GM19452 (cell line): ENCODE data around the gene CD247.

Experiments
- ATAC-seq: cut with Tn5 transposase; IDR thresholded peaks from one replicate; pipeline ENCODE4 v1.9.1; 2021; ENCODE audit not compliant: unreplicated experiment

The CD247 gene

DNA sequence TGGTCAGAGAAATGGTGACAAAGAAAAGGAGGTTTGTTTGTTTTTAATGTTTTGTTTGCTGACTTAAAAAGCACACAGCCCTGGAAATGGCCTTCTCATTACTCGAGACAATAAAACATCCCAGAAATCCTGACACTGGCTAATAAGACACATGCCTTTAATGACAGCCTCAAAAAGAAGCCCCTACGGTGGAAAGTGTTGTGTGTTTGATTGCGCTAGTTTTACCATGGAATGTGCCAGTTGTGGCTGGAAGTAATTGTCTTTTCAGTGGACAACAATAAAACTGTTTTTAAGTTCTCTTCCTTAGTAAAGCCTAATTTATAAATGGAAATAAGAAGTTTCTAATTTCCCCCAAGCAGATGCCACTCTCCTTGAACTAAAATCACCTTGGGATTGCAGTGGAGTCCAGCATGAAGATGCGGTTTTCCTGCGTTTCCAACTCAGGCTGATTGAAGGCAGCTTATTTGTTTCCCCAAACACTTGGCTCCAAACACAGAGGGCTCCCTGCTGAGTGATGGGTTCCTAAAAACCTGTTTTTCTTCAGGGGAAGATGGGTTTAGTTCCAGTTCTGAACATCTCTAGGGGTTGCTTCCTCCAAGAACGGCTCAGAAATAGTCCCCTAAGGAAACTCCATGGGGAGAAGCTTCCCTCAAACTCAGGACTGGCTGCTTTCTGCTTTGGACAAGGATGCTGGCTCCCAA, 54.3 kb downstream of the CD247 start:
- no peak for ATAC-seq

GRCh38 chr1:167463080-167463479, 55.2 kb downstream of the CD247 start:
- no peak for ATAC-seq

DNA sequence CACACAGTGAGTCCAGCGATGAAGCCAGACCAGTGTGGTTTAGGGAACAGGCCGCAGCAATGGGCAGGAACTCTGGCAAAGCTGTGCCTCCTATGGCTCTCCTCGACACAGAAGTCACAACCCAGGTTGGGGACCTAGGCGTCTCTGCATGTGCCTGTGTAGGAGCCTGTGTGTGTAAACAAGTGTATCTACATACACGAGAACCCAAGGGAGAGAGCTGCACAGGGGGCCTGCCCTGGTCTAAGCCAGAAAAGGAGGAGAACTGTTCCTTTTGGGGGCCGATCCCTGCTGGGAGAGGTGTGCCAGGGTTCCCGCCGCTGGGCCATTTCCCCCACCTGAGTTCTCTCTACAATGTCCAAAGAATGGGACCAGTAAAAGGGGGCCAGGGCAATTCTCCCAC, 56.0 kb downstream of the CD247 start:
- no peak for ATAC-seq

- ATAC-seq = no peak
Measured at GRCh38 chr1:167460836-167461235, 57.5 kb downstream of the CD247 start.

- no peak for ATAC-seq
Measured at GRCh38 chr1:167457936-167458584, 60.3 kb downstream of the CD247 start.

- ATAC-seq = no peak
Measured at GRCh38 chr1:167456926-167457325, 61.4 kb downstream of the CD247 start.

GRCh38 chr1:167456524-167456923, 61.8 kb downstream of the CD247 start:
- no peak for ATAC-seq

GRCh38 chr1:167455786-167456446, 62.4 kb downstream of the CD247 start:
- peak; percentile 39 for ATAC-seq

GRCh38 chr1:167454894-167455785, 63.2 kb downstream of the CD247 start:
- ATAC-seq = peak; percentile 67

- no peak for ATAC-seq
Measured at GRCh38 chr1:167454304-167454893, 63.9 kb downstream of the CD247 start.

DNA sequence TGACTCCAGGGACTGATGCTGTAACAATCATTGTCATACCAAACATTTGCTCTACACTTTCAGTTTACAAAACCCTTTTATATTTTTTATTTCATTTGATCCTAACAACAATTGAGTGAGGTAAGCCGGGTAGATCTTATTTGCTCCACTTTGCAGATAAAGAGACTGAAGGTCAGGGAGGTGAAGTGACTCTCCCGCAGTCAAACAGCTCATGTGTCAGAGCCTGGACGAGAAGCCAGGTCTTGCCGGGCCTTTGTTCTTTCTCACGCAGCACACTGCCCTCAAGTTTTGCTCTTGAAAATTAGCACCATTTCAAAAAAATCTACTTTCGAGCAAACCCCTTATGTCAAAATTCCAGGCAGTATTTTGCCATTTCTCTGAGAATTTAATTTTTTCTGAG, 65.2 kb downstream of the CD247 start:
- ATAC-seq = no peak

- no peak for ATAC-seq
Measured at GRCh38 chr1:167452483-167452882, 65.8 kb downstream of the CD247 start.

- no peak for ATAC-seq
Measured at GRCh38 chr1:167450843-167451242, 67.5 kb downstream of the CD247 start.

- peak; percentile 71 for ATAC-seq
Measured at GRCh38 chr1:167447521-167448136, 70.7 kb downstream of the CD247 start.

GRCh38 chr1:167446966-167447365, 71.4 kb downstream of the CD247 start:
- no peak for ATAC-seq

- no peak for ATAC-seq
Measured at GRCh38 chr1:167443757-167444156, 74.6 kb downstream of the CD247 start.

DNA sequence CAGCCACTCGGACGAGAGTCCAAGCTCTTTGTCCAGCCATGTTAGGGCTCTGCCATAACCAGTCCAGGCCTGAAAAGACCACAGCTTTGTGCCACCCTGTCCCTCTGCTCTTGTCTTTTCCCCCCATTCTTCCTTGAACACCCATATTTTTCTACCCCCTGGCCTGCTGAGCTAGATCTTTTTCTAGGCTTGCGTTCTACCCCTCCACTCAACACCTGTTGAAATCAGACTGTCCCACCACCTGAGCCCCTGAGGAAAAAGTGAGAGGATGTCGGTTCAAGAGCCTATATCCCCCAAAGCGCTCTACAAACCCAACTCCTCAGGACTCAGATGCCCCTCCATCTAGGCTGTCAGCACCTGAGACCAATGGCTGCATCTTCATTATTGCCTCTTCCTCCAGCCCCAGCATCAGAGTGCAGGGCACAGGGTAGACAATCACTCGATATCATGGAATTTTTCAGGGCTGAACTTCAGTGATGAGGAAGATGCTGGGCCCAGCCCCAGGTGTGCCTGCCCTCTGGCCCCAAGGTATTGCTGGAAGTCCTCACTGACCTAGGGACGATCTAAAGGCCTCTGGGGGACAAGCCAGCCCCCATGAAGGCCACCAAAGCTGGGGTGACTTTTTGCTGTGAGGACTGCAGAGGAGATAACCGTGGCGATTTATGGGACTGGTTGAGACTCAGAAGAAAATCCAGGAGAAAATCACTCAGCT, 75.3 kb downstream of the CD247 start:
- ATAC-seq = no peak

DNA sequence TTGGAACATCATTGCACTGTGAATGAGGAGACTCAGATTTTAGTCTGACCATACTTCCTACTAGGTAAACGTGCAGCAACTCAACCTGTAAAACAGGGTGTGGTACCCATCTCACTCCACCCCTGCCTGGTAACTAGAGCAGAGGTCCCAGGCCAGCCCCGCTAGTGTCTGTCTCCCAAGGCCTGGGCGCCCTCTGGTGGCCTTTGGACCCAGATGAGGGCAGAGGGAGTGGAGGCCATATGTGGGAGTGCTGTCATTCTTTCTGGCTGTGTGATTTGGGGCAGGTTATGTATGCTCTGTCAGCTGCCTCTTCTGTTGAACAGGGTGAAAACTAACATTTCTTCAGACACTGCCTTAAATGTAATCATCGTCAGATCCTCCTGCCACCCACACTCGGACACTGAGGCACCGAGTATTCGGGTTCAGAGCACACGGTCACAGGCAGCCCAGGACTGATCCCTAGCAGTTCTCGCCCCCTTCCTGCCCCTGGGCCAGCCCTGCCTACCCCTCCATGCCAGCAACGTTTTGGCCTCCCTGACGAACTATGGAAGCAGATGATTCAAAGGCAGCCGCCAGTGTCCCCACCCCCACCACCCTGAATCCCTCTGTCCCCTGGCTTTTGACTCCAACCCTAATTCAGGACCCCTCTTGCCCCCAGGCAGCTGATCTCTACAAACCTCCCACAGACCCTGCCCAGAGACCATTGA, 76.0 kb downstream of the CD247 start:
- peak; percentile 94 for ATAC-seq

DNA sequence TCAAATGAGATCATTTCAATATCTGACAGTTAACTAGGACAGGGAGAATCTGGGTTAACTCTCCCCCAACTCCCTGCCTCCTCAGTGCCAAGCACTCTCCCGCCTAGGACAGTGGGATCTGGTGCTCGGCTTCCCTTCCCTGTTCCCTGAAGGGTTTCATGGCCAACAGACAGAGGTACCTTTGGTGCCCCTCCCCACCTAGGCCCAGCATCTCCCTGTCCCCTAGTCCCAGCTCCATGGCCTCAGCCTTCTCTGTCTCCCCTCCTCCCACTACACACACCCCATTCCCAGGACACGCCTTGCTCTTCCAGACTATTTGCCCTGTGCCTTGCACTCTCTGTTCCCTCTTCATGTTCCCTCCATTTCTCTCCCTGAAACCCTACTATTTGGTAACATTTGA, 77.1 kb downstream of the CD247 start:
- ATAC-seq = no peak
